Glutamatergic neuron (in vitro differentiated cells): ENCODE results near the gene BBS1. TPM values are rescaled to one million over a fixed set of nuclear protein-coding genes. Genes with fewer than 3 reads are reported as not detected.

Source experiments
- DNase-seq: peaks from one replicate; pipeline ENCODE4 v3.0.0; 2022
- H3K27ac Mint-ChIP-seq: one replicate; pipeline ENCODE4 v1.8.0; 2020; ENCODE audit warnings: mild to moderate bottlenecking, mixed read lengths, inconsistent platforms; ENCODE audit not compliant: unreplicated experiment
- H3K27me3 Mint-ChIP-seq: one replicate; pipeline ENCODE4 v1.8.0; 2020; ENCODE audit warnings: mild to moderate bottlenecking, moderate library complexity, mixed read lengths, inconsistent platforms; ENCODE audit not compliant: unreplicated experiment
- H3K36me3 Mint-ChIP-seq: one replicate; pipeline ENCODE4 v1.8.0; 2020; ENCODE audit warnings: mild to moderate bottlenecking, mixed read lengths, inconsistent platforms; ENCODE audit not compliant: unreplicated experiment
- H3K4me1 Mint-ChIP-seq: one replicate; pipeline ENCODE4 v1.8.0; 2020; ENCODE audit warnings: mild to moderate bottlenecking, low read depth, mixed read lengths, inconsistent platforms; ENCODE audit not compliant: unreplicated experiment
- H3K4me3 Mint-ChIP-seq: one replicate; pipeline ENCODE4 v1.8.0; 2020; ENCODE audit warnings: mild to moderate bottlenecking, mixed read lengths, inconsistent platforms; ENCODE audit not compliant: unreplicated experiment
- H3K9me3 Mint-ChIP-seq: one replicate; pipeline ENCODE4 v1.8.0; 2020; ENCODE audit warnings: mild to moderate bottlenecking, moderate library complexity, mixed read lengths, inconsistent platforms; ENCODE audit not compliant: unreplicated experiment
- CTCF ChIP-seq: fragments of 200-600 bp; sonication (generic); IDR thresholded peaks from one replicate; pipeline ENCODE4 v1.5.0; 2021; ENCODE audit not compliant: partially characterized antibody, unreplicated experiment
- total RNA-seq: library from RNA; stranded (reverse); fragmentation: NEBNext Ultra II Directional; extraction: Animal tissue kit (Norgen Biotek cat#: 25700); gene quantifications from one replicate; pipeline ENCODE4 v1.2.1, GENCODE V29; 2021; ENCODE audit not compliant: unreplicated experiment

Gene BBS1
- total RNA-seq, 1 donor from 2014 or later: 37.3 TPM

GRCh38 chr11:66569076-66569475 lies 58.6 kb downstream of the BBS1 start:
- H3K36me3 Mint-ChIP-seq: peaks cover 6% of the 10 kb centered on the region
- H3K27me3 Mint-ChIP-seq: peaks cover 1% of the 10 kb centered on the region
- no peak for DNase-seq
- TF ChIP-seq CTCF: no peak
- peaks cover 10% of the 10 kb centered on the region for H3K4me1 Mint-ChIP-seq
- H3K9me3 Mint-ChIP-seq: peaks cover 6% of the 10 kb centered on the region
- H3K27ac Mint-ChIP-seq: no peak overlapping the region
- H3K4me3 Mint-ChIP-seq: no peak overlapping the region

GRCh38 chr11:66570079-66570849 lies 59.8 kb downstream of the BBS1 start:
- DNase-seq: no peak
- Mint-ChIP-seq H3K4me3 (peak overlapping the region; percentile 68), H3K27ac (peak overlapping the region; percentile 20), H3K4me1 (peaks cover 10% of the 10 kb centered on the region), H3K27me3 (peaks cover 6% of the 10 kb centered on the region), H3K36me3 (peaks cover 15% of the 10 kb centered on the region), H3K9me3 (peaks cover 8% of the 10 kb centered on the region)
- TF ChIP-seq CTCF: no peak

GRCh38 chr11:66570850-66571180 lies 60.4 kb downstream of the BBS1 start:
- H3K4me3 Mint-ChIP-seq: peak overlapping the region; percentile 68
- peaks cover 18% of the 10 kb centered on the region for H3K36me3 Mint-ChIP-seq
- TF ChIP-seq CTCF: no peak
- no peak for DNase-seq
- H3K27me3 Mint-ChIP-seq: peaks cover 6% of the 10 kb centered on the region
- peaks cover 8% of the 10 kb centered on the region for H3K9me3 Mint-ChIP-seq
- peak overlapping the region; percentile 33 for H3K27ac Mint-ChIP-seq
- peaks cover 10% of the 10 kb centered on the region for H3K4me1 Mint-ChIP-seq

GRCh38 chr11:66579017-66579606 lies 68.7 kb downstream of the BBS1 start:
- Mint-ChIP-seq H3K4me3 (no peak overlapping the region), H3K4me1 (no peaks in the 10 kb centered on the region), H3K27ac (no peak overlapping the region), H3K9me3 (peaks cover 7% of the 10 kb centered on the region), H3K36me3 (peaks cover 17% of the 10 kb centered on the region), H3K27me3 (peaks cover 5% of the 10 kb centered on the region)
- TF ChIP-seq CTCF: peak; percentile 87
- DNase-seq: peak; percentile 89

- Mint-ChIP-seq H3K4me3 (no peak overlapping the region), H3K4me1 (no peaks in the 10 kb centered on the region), H3K27ac (no peak overlapping the region), H3K9me3 (peaks cover 5% of the 10 kb centered on the region), H3K27me3 (no peaks in the 10 kb centered on the region), H3K36me3 (peaks cover 5% of the 10 kb centered on the region)
- no peak for TF ChIP-seq CTCF
- DNase-seq: no peak
Observed at GRCh38 chr11:66580803-66581202, 70.4 kb downstream of the BBS1 start.
